Breast epithelium (tissue), 4 donors: Measurements from ENCODE around the gene C4orf50. TPM values are rescaled to one million over a fixed set of nuclear protein-coding genes. Genes with fewer than 3 reads are reported as not detected.

Experiments used
- DNase-seq, 2 donors: peaks; one replicate each; pipeline ENCODE4 v3.0.0-alpha.2; 2019; ENCODE audit warnings: low spot score in 2 of 2
- H3K27ac ChIP-seq, 2 donors: fragments of 200-600 bp; sonication (generic) in 1 of 2; one replicate each; pipeline ENCODE4 v1.5.1; 2016 to 2019; ENCODE audit warnings: mild to moderate bottlenecking in 1 of 2
- H3K27me3 ChIP-seq, 2 donors: fragments of 200-600 bp; sonication (generic) in 1 of 2; one replicate each; pipeline versions ENCODE4 v1.5.1 to v1.6.0; 2017 to 2019; ENCODE audit warnings: control low read depth in 1 of 2, mild to moderate bottlenecking in 1 of 2
- H3K36me3 ChIP-seq: fragments of 200-600 bp; one replicate; pipeline ENCODE4 v1.5.1; 2019
- H3K4me1 ChIP-seq, 2 donors: fragments of 200-600 bp; sonication (generic); one replicate each; pipeline ENCODE4 v1.5.1; 2016 to 2019; ENCODE audit warnings: control low read depth in 1 of 2
- H3K4me3 ChIP-seq, 3 donors: fragments of 200-600 bp; sonication (generic); 1 replicate in 2 of 3; 2 replicates in 1 of 3; pipeline ENCODE4 v1.5.1; 2016 to 2019; ENCODE audit warnings: mild to moderate bottlenecking in 3 of 3, moderate library complexity in 2 of 3
- H3K9me3 ChIP-seq, 2 donors: fragments of 200-600 bp; sonication (generic) in 1 of 2; one replicate each; pipeline ENCODE4 v1.5.1; 2016 to 2019; ENCODE audit warnings: control low read depth in 1 of 2
- CTCF ChIP-seq, 3 donors: fragments of 450-650 bp; IDR thresholded peaks; one replicate each; pipeline ENCODE4 v1.5.1; 2016 to 2017; ENCODE audit warnings: antibody characterized with exemption in 3 of 3, mild to moderate bottlenecking in 3 of 3, moderate library complexity in 3 of 3
- POLR2A ChIP-seq: fragments of 450-650 bp; IDR thresholded peaks from one replicate; pipeline ENCODE4 v1.6.1; 2016; ENCODE audit warnings: antibody characterized with exemption, mild to moderate bottlenecking, moderate library complexity
- POLR2AphosphoS5 ChIP-seq, 3 donors: sonication (generic); formaldehyde crosslinking; IDR thresholded peaks; one replicate each; pipeline ENCODE4 v1.6.1; 2017; ENCODE audit warnings: antibody characterized with exemption in 3 of 3
- intact Hi-C: fragments of 100-400 bp; cut with DNase I; formaldehyde crosslinking; loops from one replicate; pipeline ENCODE4 v1.15.1; 2023; ENCODE audit warnings: low total_unique reads
- total RNA-seq, 3 donors: library from RNA; depleted of rRNA; stranded (reverse); fragments of >200 nt; gene quantifications; one replicate each; pipeline ENCODE4 v1.1.0, GENCODE V29; 2016

The C4orf50 gene
- total RNA-seq, 3 donors from 2014 or later, result under 0.01 TPM; not detected in 1

- Histone ChIP-seq H3K4me1 (no peaks in the 10 kb centered on the region), H3K4me3 (no peak overlapping the region), H3K36me3 (no peaks in the 10 kb centered on the region), H3K27me3 (peaks cover 0 to 24% of the 10 kb centered on the region in 2 donors), H3K27ac (no peak overlapping the region), H3K9me3 (no peaks in the 10 kb centered on the region)
- intact Hi-C loops, result loop anchor here (2.0 kb wide), 1 partner anchor 329 kb away; no protein-coding TSS in a partner anchor
- no peak for DNase-seq
- TF ChIP-seq CTCF (IDR thresholded peaks at IDR 0.05) (no peak), POLR2AphosphoS5 (IDR thresholded peaks at IDR 0.05) (no peak), POLR2A (no peak)
These were observed 18.3 kb downstream of the C4orf50 start for GRCh38 chr4:5999830-6000365.

GRCh38 chr4:5999356-5999755 lies 18.9 kb downstream of the C4orf50 start:
- H3K4me1 ChIP-seq, result no peaks in the 10 kb centered on the region
- no peak for TF ChIP-seq CTCF (IDR thresholded peaks at IDR 0.05)
- no peak for TF ChIP-seq POLR2A
- TF ChIP-seq POLR2AphosphoS5 (IDR thresholded peaks at IDR 0.05), result no peak
- no peak for DNase-seq
- H3K27ac ChIP-seq, result no peak overlapping the region
- H3K27me3 ChIP-seq, result peaks cover 0 to 25% of the 10 kb centered on the region in 2 donors
- H3K9me3 ChIP-seq, result no peaks in the 10 kb centered on the region
- intact Hi-C loops, result no loop called here
- H3K36me3 ChIP-seq, result no peaks in the 10 kb centered on the region
- no peak overlapping the region for H3K4me3 ChIP-seq

- H3K9me3 ChIP-seq, result no peaks in the 10 kb centered on the region
- H3K27me3 ChIP-seq, result peaks cover 0 to 31% of the 10 kb centered on the region in 2 donors
- H3K27ac ChIP-seq, result no peak overlapping the region
- intact Hi-C loops, result no loop called here
- TF ChIP-seq POLR2A (no peak), CTCF (IDR thresholded peaks at IDR 0.05) (peak in 2 of 3 donors; percentile 65 to 75)
- H3K36me3 ChIP-seq, result no peaks in the 10 kb centered on the region
- H3K4me1 ChIP-seq, result no peaks in the 10 kb centered on the region
- no peak overlapping the region for H3K4me3 ChIP-seq
- DNase-seq, result peak in 1 of 2 donors; percentile 28
These were observed 19.8 kb downstream of the C4orf50 start for GRCh38 chr4:5998333-5998936.

GRCh38 chr4:5996641-5997040 lies 21.6 kb downstream of the C4orf50 start:
- no peak overlapping the region for H3K4me3 ChIP-seq
- peaks cover 0 to 43% of the 10 kb centered on the region in 2 donors for H3K27me3 ChIP-seq
- no peaks in the 10 kb centered on the region for H3K36me3 ChIP-seq
- no peak for TF ChIP-seq CTCF (IDR thresholded peaks at IDR 0.05)
- TF ChIP-seq POLR2A, result no peak
- no peak for TF ChIP-seq POLR2AphosphoS5 (IDR thresholded peaks at IDR 0.05)
- H3K9me3 ChIP-seq, result no peaks in the 10 kb centered on the region
- no peaks in the 10 kb centered on the region for H3K4me1 ChIP-seq
- intact Hi-C loops, result no loop called here
- DNase-seq, result no peak
- H3K27ac ChIP-seq, result no peak overlapping the region

GRCh38 chr4:5995901-5996623 lies 22.2 kb downstream of the C4orf50 start:
- DNase-seq, result no peak
- TF ChIP-seq POLR2AphosphoS5 (IDR thresholded peaks at IDR 0.05), result no peak
- TF ChIP-seq CTCF (IDR thresholded peaks at IDR 0.05), result no peak
- no peak for TF ChIP-seq POLR2A
- Histone ChIP-seq H3K36me3 (no peaks in the 10 kb centered on the region), H3K4me3 (no peak overlapping the region), H3K27me3 (peaks cover 0 to 49% of the 10 kb centered on the region in 2 donors), H3K9me3 (no peaks in the 10 kb centered on the region), H3K4me1 (no peaks in the 10 kb centered on the region), H3K27ac (no peak overlapping the region)
- intact Hi-C loops, result no loop called here
